HepG2 (cell line): ENCODE measurements around the gene ACP1. TPM values are rescaled to one million over a fixed set of nuclear protein-coding genes. Genes with fewer than 3 reads are reported as not detected.
A peak's percentile ranks its signal among the peaks of the same experiment; 100 is the strongest.

Experiments used
- GATAD1 ChIP-seq: IDR thresholded peaks from 2 replicates; pipeline ENCODE4 v1.6.1; 2016; ENCODE audit warnings: missing genetic modification reagents, missing compliant biosample characterization
- GPBP1L1 ChIP-seq: sonication (generic); formaldehyde crosslinking; IDR thresholded peaks from 2 replicates; pipeline ENCODE4 v1.5.0; 2020; ENCODE audit warnings: mild to moderate bottlenecking, missing genetic modification reagents
- GTF2F1 ChIP-seq: fragments of 150-350 bp; IDR thresholded peaks from 2 replicates; pipeline ENCODE4 v1.6.1; 2014; ENCODE audit warnings: low read length
- HMGXB3 ChIP-seq: sonication (generic); formaldehyde crosslinking; IDR thresholded peaks from 2 replicates; pipeline ENCODE4 v1.4.0; 2020; ENCODE audit warnings: missing genetic modification reagents, borderline replicate concordance
- JUND ChIP-seq: sonication (generic); formaldehyde crosslinking; IDR thresholded peaks from 2 replicates; pipeline ENCODE4 v1.8.0; 2022; ENCODE audit warnings: mild to moderate bottlenecking, missing genetic modification reagents
- KAT2B ChIP-seq: fragments of 150-350 bp; IDR thresholded peaks from 2 replicates; pipeline ENCODE4 v1.6.1; 2014; ENCODE audit warnings: low read depth, low read length, borderline replicate concordance
- KAT8 ChIP-seq: IDR thresholded peaks from 2 replicates; pipeline ENCODE4 v1.6.1; 2016; ENCODE audit warnings: missing genetic modification reagents, missing compliant biosample characterization
- KDM6A ChIP-seq: IDR thresholded peaks from 2 replicates; pipeline ENCODE4 v1.6.1; 2016; ENCODE audit warnings: low read depth
- NFE2 ChIP-seq: sonication (generic); formaldehyde crosslinking; IDR thresholded peaks from 2 replicates; pipeline ENCODE4 v1.4.0; 2020; ENCODE audit warnings: missing genetic modification reagents
- NFE2L1 ChIP-seq: sonication (generic); formaldehyde crosslinking; IDR thresholded peaks from 2 replicates; pipeline ENCODE4 v1.4.0; 2020; ENCODE audit warnings: missing genetic modification reagents, mild to moderate bottlenecking, borderline replicate concordance
- NR2F6 ChIP-seq, 2 experiments: IDR thresholded peaks; 2 replicates each; pipeline ENCODE4 v1.6.1; 2016; ENCODE audit warnings: antibody characterized with exemption in 1 of 2, mild to moderate bottlenecking in 1 of 2
- REL ChIP-seq: sonication (generic); formaldehyde crosslinking; conservative IDR thresholded peaks from 2 replicates; pipeline ENCODE4 v1.8.0; 2022; ENCODE audit warnings: mild to moderate bottlenecking, missing genetic modification reagents, moderate library complexity
- SMARCE1 ChIP-seq: fragments of 450-650 bp; IDR thresholded peaks from 2 replicates; pipeline ENCODE4 v1.6.1; 2017; ENCODE audit warnings: borderline replicate concordance
- STAT5B ChIP-seq: sonication (generic); formaldehyde crosslinking; IDR thresholded peaks from 2 replicates; pipeline ENCODE4 v1.4.0; 2020; ENCODE audit warnings: missing genetic modification reagents
- XBP1 ChIP-seq: sonication (generic); formaldehyde crosslinking; IDR thresholded peaks from 2 replicates; pipeline ENCODE4 v1.5.0; 2020; ENCODE audit warnings: missing genetic modification reagents
- ZBTB14 ChIP-seq: sonication (generic); formaldehyde crosslinking; IDR thresholded peaks from 2 replicates; pipeline ENCODE4 v1.4.0; 2020; ENCODE audit warnings: missing genetic modification reagents
- ZNF292 ChIP-seq: sonication (generic); formaldehyde crosslinking; IDR thresholded peaks from 2 replicates; pipeline ENCODE4 v1.8.1; 2022; ENCODE audit warnings: mild to moderate bottlenecking, low read depth, missing genetic modification reagents, borderline replicate concordance
- ZNF331 ChIP-seq: sonication (generic); formaldehyde crosslinking; IDR thresholded peaks from 2 replicates; pipeline ENCODE4 v1.4.0; 2020; ENCODE audit warnings: missing genetic modification reagents
- ZNF550 ChIP-seq: sonication (generic); formaldehyde crosslinking; IDR thresholded peaks from 2 replicates; pipeline ENCODE4 v1.4.0; 2020; ENCODE audit warnings: mild to moderate bottlenecking, missing genetic modification reagents, borderline replicate concordance
- ZNF615 ChIP-seq: sonication (generic); formaldehyde crosslinking; IDR thresholded peaks from 2 replicates; pipeline ENCODE4 v1.5.0; 2020; ENCODE audit warnings: mild to moderate bottlenecking, missing genetic modification reagents, borderline replicate concordance
- ZNF678 ChIP-seq: sonication (generic); formaldehyde crosslinking; IDR thresholded peaks from 2 replicates; pipeline ENCODE4 v1.4.0; 2020; ENCODE audit warnings: mild to moderate bottlenecking, missing genetic modification reagents
- ZNF7 ChIP-seq: IDR thresholded peaks from 2 replicates; pipeline ENCODE4 v1.6.1; 2016; ENCODE audit warnings: missing biosample characterization, missing genetic modification reagents
- polyA plus RNA-seq, 8 experiments: library from polyadenylated mRNA; depleted of rRNA in 3 of 8; stranded (reverse) in 7 of 8; unstranded in 1 of 8; fragments of >200 nt; fragmentation: Illumina TruSeq in 4 of 8; extraction: Trizol in 4 of 8; gene quantifications; 2 replicates each; pipeline versions ENCODE4 v1.2.1 to v1.2.3, GENCODE V29; 2011 to 2016; ENCODE audit warnings: low read depth in 4 of 8, missing spikeins in 1 of 8, mixed read lengths in 1 of 8; ENCODE audit not compliant: insufficient read depth in 1 of 8
- total RNA-seq, 5 experiments: library from RNA; depleted of rRNA; stranded (reverse); fragments of >200 nt; fragmentation: Illumina TruSeq; extraction: Trizol; gene quantifications; 2 replicates each; pipeline ENCODE4 v1.2.3, GENCODE V29; 2016; ENCODE audit warnings: low read depth in 1 of 5
- TF ChIP-seq, protein P1 (sequence below): sonication (generic); formaldehyde crosslinking; IDR thresholded peaks from 2 replicates; pipeline ENCODE4 v1.4.0; 2020; ENCODE audit warnings: missing genetic modification reagents

The ACP1 gene
- total and polyA plus RNA-seq, 2 of the 13 experiments (the other 11 are each of a cell fraction or from before 2014, with no cell fraction given): 246 to 348 TPM

- TF ChIP-seq STAT5B (CRISPR knock-in tag) (0 out of 2 replicates have a peak, but pooled peaks have one; percentile 72), GATAD1 (CRISPR knock-in tag) (peak; percentile 72), HMGXB3 (peak; percentile 79; the same call in 1 of the 2 replicates), NFE2L1 (CRISPR knock-in tag) (no peak), ZBTB14 (CRISPR knock-in tag) (no peak), REL (CRISPR knock-in tag) (no peak), NFE2 (CRISPR knock-in tag) (no peak), ZNF292 (CRISPR knock-in tag) (peak; percentile 84; the same call in 1 of the 2 replicates), JUND (0 out of 2 replicates have a peak, but pooled peaks have one; percentile 13), XBP1 (CRISPR knock-in tag) (no peak), ZNF331 (peak; percentile 90), KAT8 (CRISPR knock-in tag) (peak; percentile 64; the same call in 1 of the 2 replicates), ZNF7 (CRISPR knock-in tag) (peak; percentile 48; the same call in 1 of the 2 replicates), KAT2B (no peak), KDM6A (CRISPR knock-in tag) (peak; percentile 47; the same call in 1 of the 2 replicates), NR2F6 (IDR thresholded peaks at IDR 0.05) (peak; percentile 96), NR2F6 (CRISPR knock-in tag; IDR thresholded peaks at IDR 0.05) (peak; percentile 97), ZNF550 (CRISPR knock-in tag) (no peak), GPBP1L1 (CRISPR knock-in tag) (no peak), ZNF678 (no peak), ZNF615 (no peak), GTF2F1 (no peak), SMARCE1 (no peak)
- TF ChIP-seq, protein P1, sequence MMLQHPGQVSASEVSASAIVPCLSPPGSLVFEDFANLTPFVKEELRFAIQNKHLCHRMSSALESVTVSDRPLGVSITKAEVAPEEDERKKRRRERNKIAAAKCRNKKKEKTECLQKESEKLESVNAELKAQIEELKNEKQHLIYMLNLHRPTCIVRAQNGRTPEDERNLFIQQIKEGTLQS (CRISPR knock-in tag): no peak
These were observed 15.2 kb upstream of the ACP1 start (continued) for GRCh38 chr2:249538-250042.
